CD4-positive, alpha-beta T cell treated with Interleukin-12 subunit alpha and Interleukin-12 subunit beta, for 1 hour (primary cell): ENCODE data around the gene CCDC158.
"Not testable (repeated sequence)": the region's sequence is repeated elsewhere in the genome, so short reads cannot be mapped to it uniquely, and the experiment has no call there.

Source experiments
- DNase-seq: peaks from one replicate; pipeline ENCODE4 v3.0.0-alpha.2; 2020

The CCDC158 gene

DNA sequence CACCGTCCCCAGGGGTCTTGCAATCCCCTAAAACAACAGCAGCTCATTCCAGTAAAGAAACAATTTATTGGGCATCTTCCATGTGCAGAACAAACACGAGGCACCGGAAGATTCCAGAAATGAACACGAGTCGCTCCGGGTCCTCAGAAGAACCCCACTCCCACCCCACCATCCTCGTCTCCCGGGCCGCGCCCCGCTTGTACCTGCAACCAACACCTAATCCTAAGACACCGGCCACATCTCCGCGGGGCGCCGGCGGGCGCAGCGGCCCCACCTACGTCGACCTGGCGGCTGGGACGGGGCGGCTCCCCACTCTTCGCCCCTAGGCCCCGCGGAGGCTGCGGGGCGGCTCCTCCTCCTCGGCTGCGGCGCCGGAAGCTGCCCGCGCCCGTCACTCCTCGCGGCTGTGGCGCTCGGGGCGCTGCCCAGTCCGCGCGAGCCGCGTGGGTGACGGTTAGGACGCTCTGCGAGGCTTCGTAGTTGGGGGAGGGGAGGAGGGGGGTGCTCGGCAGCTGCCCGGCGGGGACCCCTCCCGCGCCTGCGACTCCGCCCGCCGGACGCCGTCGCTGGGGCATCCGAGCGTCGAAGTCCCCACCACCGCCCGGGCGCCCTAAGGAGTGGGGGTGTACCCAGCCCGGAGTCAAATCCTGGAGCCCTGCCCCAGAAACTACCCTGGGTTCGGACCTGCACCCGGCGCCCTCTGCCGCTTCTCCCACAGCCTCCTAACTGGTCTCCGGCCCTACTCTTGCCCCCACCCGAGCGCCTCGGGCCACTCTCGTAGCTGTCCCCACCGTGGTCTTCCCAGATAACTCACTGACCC is at the start of gene CCDC158:
Gene CCDC158 (minus strand): TSS at position 380 of the 820 bp plus-strand sequence. CDS start 17,934 bp downstream, outside the sequence.
- peak; percentile 2 for DNase-seq

- DNase-seq, result no peak
Measured at GRCh38 chr4:76470532-76470931, 49.6 kb upstream of the CCDC158 start.

GRCh38 chr4:76470064-76470463 is 49.1 kb upstream of the CCDC158 start:
- DNase-seq, result no peak

DNA sequence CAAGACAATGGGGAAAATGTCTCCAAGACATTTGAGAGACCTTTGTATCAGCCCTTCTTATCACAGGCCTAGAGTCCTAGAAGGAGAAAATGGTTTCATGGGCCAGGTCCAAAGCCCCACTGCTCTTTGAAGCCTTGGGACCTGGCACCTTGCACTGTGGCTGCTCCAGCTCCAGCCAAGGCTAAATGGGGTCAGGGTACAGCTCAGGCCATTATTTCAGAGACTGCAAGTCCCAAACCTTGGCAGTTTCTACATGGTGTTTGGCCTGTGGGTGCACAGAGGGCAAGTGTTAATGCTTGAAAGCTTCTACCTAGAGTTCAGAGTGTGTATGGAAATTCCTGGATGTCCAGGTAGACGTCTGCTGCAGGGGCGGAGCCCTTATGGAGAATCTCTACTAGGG is 42.6 kb upstream of the CCDC158 start:
- DNase-seq, result no peak

- no peak for DNase-seq
Measured at GRCh38 chr4:76459291-76459723, 38.4 kb upstream of the CCDC158 start.

- no peak for DNase-seq
Measured at GRCh38 chr4:76458825-76459224, 37.9 kb upstream of the CCDC158 start.

- no peak for DNase-seq
Measured at GRCh38 chr4:76458297-76458696, 37.4 kb upstream of the CCDC158 start.

- DNase-seq, result no peak
Measured at GRCh38 chr4:76457885-76458284, 36.9 kb upstream of the CCDC158 start.

GRCh38 chr4:76454073-76454472 is 33.1 kb upstream of the CCDC158 start:
- DNase-seq, result not testable (repeated sequence)

DNA sequence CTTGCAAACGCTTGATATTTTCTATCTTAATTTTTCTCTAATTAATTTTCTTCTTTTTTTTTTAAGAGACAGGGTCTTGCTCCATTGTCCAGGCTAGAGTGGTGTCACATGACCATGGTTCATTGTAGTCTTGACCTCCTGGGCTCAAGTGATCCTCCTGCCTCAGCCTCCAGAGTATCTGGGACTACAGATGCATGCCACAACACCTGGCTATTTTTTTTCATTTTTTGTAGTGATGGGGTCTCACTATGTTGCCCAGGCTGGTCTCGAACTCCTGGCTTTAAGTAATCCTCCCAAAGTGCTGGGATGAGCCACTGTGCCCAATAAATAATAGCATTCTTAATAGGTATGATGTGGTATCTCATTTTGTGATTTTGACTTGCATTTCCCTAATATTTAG is 32.3 kb upstream of the CCDC158 start:
- no peak for DNase-seq

DNA sequence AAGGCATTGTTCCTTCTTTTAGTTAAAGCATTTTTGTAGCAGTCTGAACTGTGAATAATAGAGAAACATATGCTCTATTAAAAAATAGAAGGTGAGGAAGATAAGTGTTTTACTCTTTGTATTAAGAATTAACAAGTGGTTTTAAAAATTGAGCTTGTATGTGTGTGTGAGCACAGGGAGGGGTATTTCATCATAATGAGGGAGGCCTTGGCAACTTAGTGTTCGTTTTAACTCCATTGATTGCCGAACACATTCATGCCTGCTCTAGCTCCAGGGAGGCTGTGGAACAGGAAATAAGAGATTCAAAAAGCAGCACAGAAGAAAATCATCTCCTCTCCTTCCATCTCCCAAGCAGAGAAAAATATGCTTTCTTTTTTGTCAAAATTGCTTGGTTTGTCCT is 28.9 kb upstream of the CCDC158 start:
- no peak for DNase-seq

DNA sequence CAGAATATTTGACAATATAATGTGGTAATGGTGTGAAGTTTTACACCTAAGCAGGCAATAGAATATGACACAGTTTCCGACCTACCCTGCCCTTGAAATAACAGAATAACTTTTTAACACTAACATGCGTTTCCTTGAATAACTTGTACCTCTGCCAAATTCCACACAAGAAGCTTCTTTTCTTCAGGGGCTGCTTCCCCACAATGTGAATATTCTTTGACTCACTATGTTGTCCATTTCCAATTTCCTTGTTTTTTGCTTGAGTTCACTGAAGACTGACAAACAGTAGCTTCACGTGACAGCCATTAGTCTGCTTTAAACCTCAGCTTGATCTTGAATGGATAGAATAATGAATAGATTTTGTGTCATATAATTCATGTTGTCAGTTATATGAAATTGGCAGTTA is 28.4 kb upstream of the CCDC158 start:
- no peak for DNase-seq

DNA sequence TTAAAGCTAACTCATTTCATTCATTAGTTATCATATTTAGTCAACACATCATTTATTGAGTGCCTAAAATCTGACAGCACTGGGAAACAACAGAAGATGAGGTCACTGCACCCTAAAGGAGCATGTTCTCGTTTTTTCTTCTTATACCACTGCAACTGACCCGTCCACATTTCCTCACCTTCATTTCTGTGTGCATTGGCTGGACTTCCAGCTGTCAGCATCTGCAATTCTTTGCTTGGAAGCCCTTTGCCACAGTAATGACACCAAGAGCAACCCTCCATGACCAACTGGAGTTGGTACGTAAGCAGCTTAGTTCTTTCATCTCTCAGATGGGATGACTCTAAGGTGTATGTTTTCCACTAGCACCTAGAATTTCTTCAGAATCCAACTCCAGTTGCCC is 27.3 kb upstream of the CCDC158 start:
- no peak for DNase-seq

GRCh38 chr4:76447393-76447851 is 26.5 kb upstream of the CCDC158 start:
- DNase-seq, result no peak

GRCh38 chr4:76445911-76446310 is 25.0 kb upstream of the CCDC158 start:
- no peak for DNase-seq

GRCh38 chr4:76443376-76443775 is 22.4 kb upstream of the CCDC158 start:
- DNase-seq, result no peak

GRCh38 chr4:76442807-76443206 is 21.9 kb upstream of the CCDC158 start:
- DNase-seq, result no peak

DNA sequence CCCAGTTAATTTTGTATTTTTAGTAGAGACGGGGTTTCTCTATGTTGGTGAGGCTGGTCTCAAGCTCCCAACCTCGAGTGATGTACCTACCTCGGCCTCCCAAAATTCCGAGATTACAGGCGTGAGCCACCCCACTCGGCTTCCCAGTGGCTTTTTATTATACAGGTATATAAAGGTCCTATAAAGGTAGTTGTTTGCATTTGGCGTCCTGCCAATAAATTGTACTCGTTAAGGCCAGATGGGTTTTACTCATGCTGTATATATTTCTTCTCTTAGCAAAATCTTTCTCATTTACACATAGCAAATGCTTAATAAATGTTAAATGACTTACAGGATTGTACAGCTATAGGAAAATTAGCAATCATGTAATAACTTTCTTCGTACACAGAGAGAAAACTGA is 20.9 kb upstream of the CCDC158 start:
- DNase-seq, result no peak

DNA sequence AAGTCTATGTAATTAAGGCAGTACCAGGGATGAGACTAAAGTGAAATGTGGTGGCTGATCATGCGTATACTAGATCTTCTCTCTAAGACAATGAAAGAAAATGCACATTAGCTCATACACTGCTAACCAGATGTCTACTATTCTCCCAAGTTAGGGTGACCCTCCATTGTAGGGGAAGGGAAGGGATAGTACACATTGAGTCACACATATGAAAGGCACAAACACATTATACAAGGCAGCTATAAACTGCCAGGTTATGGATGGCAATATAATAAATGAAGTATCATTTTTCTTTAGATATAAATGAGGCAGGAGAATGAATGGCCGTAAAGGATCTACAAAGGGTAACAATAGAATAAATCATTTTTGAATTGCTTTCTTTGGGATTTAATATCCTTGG is 18.6 kb upstream of the CCDC158 start:
- no peak for DNase-seq

GRCh38 chr4:76435528-76436319 is 14.8 kb upstream of the CCDC158 start:
- DNase-seq, result no peak

- DNase-seq, result no peak
Measured at GRCh38 chr4:76434901-76435527, 14.1 kb upstream of the CCDC158 start, which contains the start of gene SHROOM3. Gene SHROOM3, plus strand, starts transcription at chr4:76435229. Its CDS starts 824 bp downstream, at chr4:76436053.

- DNase-seq, result peak; percentile 29
Measured at GRCh38 chr4:76430519-76431388, 9.8 kb upstream of the CCDC158 start.
